ENCODE results near the gene DCAF5.

DNA sequence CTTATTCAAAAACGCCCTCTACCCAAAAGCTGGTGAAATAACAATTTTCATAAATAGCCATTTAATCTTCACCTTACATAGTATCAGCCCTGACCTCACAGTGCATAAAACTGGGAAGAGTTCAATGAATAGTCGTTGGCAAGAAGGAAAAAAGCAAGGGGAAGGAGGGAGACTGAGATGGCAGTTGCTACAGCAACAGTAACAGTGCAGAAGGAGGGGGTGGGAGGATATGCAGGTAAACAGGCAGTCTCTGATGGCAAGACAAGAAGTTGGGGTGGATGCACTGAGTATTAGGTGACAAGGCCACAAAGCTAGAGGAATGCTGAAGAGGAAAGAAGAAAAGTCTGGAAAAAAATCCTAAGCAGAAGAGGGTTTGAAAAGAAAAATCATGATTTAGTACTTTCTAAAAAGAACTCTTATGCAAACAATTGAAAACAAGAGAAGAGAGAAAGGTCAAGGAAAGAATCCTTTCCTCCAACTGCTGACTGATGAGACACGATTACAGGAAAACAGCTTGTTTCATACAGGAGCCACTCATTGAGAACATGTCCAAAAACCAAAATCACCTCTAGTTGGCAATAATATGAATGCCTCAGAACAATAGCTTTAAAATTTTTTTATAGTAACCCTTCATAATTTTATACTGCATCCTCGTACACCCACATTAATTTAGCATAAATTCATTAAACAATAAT lies 56.0 kb downstream of the DCAF5 start:
- TF ChIP-seq, protein P1, sequence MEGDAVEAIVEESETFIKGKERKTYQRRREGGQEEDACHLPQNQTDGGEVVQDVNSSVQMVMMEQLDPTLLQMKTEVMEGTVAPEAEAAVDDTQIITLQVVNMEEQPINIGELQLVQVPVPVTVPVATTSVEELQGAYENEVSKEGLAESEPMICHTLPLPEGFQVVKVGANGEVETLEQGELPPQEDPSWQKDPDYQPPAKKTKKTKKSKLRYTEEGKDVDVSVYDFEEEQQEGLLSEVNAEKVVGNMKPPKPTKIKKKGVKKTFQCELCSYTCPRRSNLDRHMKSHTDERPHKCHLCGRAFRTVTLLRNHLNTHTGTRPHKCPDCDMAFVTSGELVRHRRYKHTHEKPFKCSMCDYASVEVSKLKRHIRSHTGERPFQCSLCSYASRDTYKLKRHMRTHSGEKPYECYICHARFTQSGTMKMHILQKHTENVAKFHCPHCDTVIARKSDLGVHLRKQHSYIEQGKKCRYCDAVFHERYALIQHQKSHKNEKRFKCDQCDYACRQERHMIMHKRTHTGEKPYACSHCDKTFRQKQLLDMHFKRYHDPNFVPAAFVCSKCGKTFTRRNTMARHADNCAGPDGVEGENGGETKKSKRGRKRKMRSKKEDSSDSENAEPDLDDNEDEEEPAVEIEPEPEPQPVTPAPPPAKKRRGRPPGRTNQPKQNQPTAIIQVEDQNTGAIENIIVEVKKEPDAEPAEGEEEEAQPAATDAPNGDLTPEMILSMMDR (conservative IDR thresholded peaks at IDR 0.05), result no peak
- TF ChIP-seq EZH2 (IDR thresholded peaks at IDR 0.05; ENCODE audit: low read depth), result no peak
